ENCODE data around the gene ORM1.

ORM1 gene

GRCh38 chr9:114367366-114367765 is 44.5 kb downstream of the ORM1 start:
- Mint-ChIP-seq H3K9me3 (no peaks in the 10 kb centered on the region), H3K4me3 (peak overlapping the region; percentile 47), H3K27ac (peak overlapping the region; percentile 76), H3K4me1 (peaks cover 89% of the 10 kb centered on the region), H3K36me3 (peaks cover 100% of the 10 kb centered on the region)
- ATAC-seq: no peak
- no peak for DNase-seq (ENCODE audit: low spot score in 2 of 2)

GRCh38 chr9:114367772-114368569 is 45.1 kb downstream of the ORM1 start:
- Mint-ChIP-seq H3K36me3 (peaks cover 100% of the 10 kb centered on the region), H3K4me3 (peak overlapping the region; percentile 47), H3K4me1 (peaks cover 92% of the 10 kb centered on the region), H3K9me3 (no peaks in the 10 kb centered on the region), H3K27ac (peak overlapping the region; percentile 76)
- DNase-seq (ENCODE audit: low spot score in 2 of 2) (no peak), ATAC-seq (no peak)

- Mint-ChIP-seq H3K36me3 (peaks cover 100% of the 10 kb centered on the region), H3K9me3 (no peaks in the 10 kb centered on the region), H3K4me1 (peaks cover 91% of the 10 kb centered on the region), H3K27ac (peak overlapping the region; percentile 96), H3K4me3 (peak overlapping the region; percentile 3)
- DNase-seq (ENCODE audit: low spot score in 2 of 2): no peak
- peak; percentile 3 for ATAC-seq
Observed at GRCh38 chr9:114369216-114370130, 46.6 kb downstream of the ORM1 start.

- Mint-ChIP-seq H3K4me1 (peaks cover 95% of the 10 kb centered on the region), H3K36me3 (peaks cover 100% of the 10 kb centered on the region), H3K9me3 (no peaks in the 10 kb centered on the region), H3K4me3 (no peak overlapping the region), H3K27ac (peak overlapping the region; percentile 96)
- ATAC-seq (no peak), DNase-seq (ENCODE audit: low spot score in 2 of 2) (no peak)
Observed at GRCh38 chr9:114370251-114370967, 47.5 kb downstream of the ORM1 start.

GRCh38 chr9:114370968-114371320 is 48.0 kb downstream of the ORM1 start:
- Mint-ChIP-seq H3K4me1 (peaks cover 94% of the 10 kb centered on the region), H3K27ac (peak overlapping the region; percentile 96), H3K9me3 (no peaks in the 10 kb centered on the region), H3K36me3 (peaks cover 100% of the 10 kb centered on the region), H3K4me3 (peak overlapping the region; percentile 71)
- DNase-seq (ENCODE audit: low spot score in 2 of 2) (no peak), ATAC-seq (no peak)

- Mint-ChIP-seq H3K27ac (peak overlapping the region; percentile 96), H3K36me3 (peaks cover 100% of the 10 kb centered on the region), H3K4me1 (peaks cover 91% of the 10 kb centered on the region), H3K4me3 (peak overlapping the region; percentile 71), H3K9me3 (no peaks in the 10 kb centered on the region)
- no peak for DNase-seq (ENCODE audit: low spot score in 2 of 2)
- ATAC-seq: no peak
Observed at GRCh38 chr9:114371343-114371944, 48.5 kb downstream of the ORM1 start.

GRCh38 chr9:114371973-114372917 is 49.3 kb downstream of the ORM1 start:
- DNase-seq (ENCODE audit: low spot score in 2 of 2): peak in 1 of 2 donors; percentile 72
- Mint-ChIP-seq H3K36me3 (peaks cover 100% of the 10 kb centered on the region), H3K27ac (peak overlapping the region; percentile 96), H3K9me3 (no peaks in the 10 kb centered on the region), H3K4me3 (peak overlapping the region; percentile 71), H3K4me1 (peaks cover 91% of the 10 kb centered on the region)
- peak; percentile 59 for ATAC-seq

GRCh38 chr9:114372921-114373448 is 50.1 kb downstream of the ORM1 start:
- H3K36me3 Mint-ChIP-seq: peaks cover 100% of the 10 kb centered on the region
- peak; percentile 52 to 87 for DNase-seq (ENCODE audit: low spot score in 2 of 2)
- H3K27ac Mint-ChIP-seq: peak overlapping the region; percentile 96
- no peaks in the 10 kb centered on the region for H3K9me3 Mint-ChIP-seq
- peak overlapping the region; percentile 71 for H3K4me3 Mint-ChIP-seq
- peaks cover 91% of the 10 kb centered on the region for H3K4me1 Mint-ChIP-seq
- peak; percentile 92 for ATAC-seq

GRCh38 chr9:114373960-114374730 is 51.2 kb downstream of the ORM1 start:
- H3K27ac Mint-ChIP-seq: peak overlapping the region; percentile 96
- no peaks in the 10 kb centered on the region for H3K9me3 Mint-ChIP-seq
- peaks cover 92% of the 10 kb centered on the region for H3K4me1 Mint-ChIP-seq
- ATAC-seq (no peak), DNase-seq (ENCODE audit: low spot score in 2 of 2) (no peak)
- peaks cover 100% of the 10 kb centered on the region for H3K36me3 Mint-ChIP-seq
- H3K4me3 Mint-ChIP-seq: peak overlapping the region; percentile 71

GRCh38 chr9:114374936-114375335 is 52.0 kb downstream of the ORM1 start:
- Mint-ChIP-seq H3K4me3 (peak overlapping the region; percentile 71), H3K4me1 (peaks cover 92% of the 10 kb centered on the region), H3K27ac (peak overlapping the region; percentile 96), H3K9me3 (no peaks in the 10 kb centered on the region), H3K36me3 (peaks cover 100% of the 10 kb centered on the region)
- no peak for DNase-seq (ENCODE audit: low spot score in 2 of 2)
- ATAC-seq: no peak

- Mint-ChIP-seq H3K4me3 (peak overlapping the region; percentile 71), H3K9me3 (no peaks in the 10 kb centered on the region), H3K4me1 (peaks cover 92% of the 10 kb centered on the region), H3K36me3 (peaks cover 100% of the 10 kb centered on the region), H3K27ac (peak overlapping the region; percentile 96)
- ATAC-seq (no peak), DNase-seq (ENCODE audit: low spot score in 2 of 2) (no peak)
Observed at GRCh38 chr9:114375386-114376175, 52.7 kb downstream of the ORM1 start.

All from stimulated activated effector memory CD8-positive, alpha-beta T cell treated with anti-CD3 and anti-CD28 coated beads, Interleukin-12 subunit alpha, Interleukin-12 subunit beta, amount 100 ng/mL, for 72 hours (primary cell).